ENCODE results near the gene OSBPL5. TPM values are rescaled to one million over a fixed set of nuclear protein-coding genes. Genes with fewer than 3 reads are reported as not detected.

OSBPL5 gene
- total and polyA plus RNA-seq, 12 donors, result 2.7 to 30.6 (median 20.7) TPM

DNA sequence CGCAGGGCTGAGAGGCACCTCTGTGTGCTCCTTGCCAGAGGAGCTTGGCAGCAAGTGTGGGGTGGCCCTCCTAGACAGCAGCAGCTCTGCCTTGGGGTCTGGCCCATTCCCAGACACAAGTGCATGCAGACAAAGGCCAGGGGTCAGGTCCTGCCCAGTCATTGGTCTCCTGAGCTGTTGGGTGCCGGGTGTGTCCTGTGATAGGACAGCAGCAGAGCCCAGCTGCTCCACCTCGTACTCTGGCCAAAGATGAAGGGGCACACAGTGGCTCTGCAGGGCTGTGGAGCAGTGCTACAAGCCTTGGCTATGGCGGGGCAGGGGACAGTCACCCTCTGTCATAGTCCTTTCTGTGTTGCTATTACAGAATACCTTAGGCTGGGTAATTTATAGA, 17.3 kb upstream of the OSBPL5 start:
- Histone ChIP-seq H3K27me3 (no peaks in the 10 kb centered on the region), H3K36me3 (replicated peaks in 1 of 2) (no peaks in the 10 kb centered on the region), H3K4me3 (no peak overlapping the region), H3K27ac (no peak overlapping the region), H3K4me1 (replicated peaks in 1 of 2) (no peaks in the 10 kb centered on the region), H3K9me3 (replicated peaks in 1 of 3) (no peaks in the 10 kb centered on the region)
- no peak for TF ChIP-seq POLR2A (IDR thresholded peaks at IDR 0.05)
- no peak for TF ChIP-seq CTCF (IDR thresholded peaks at IDR 0.05)
- WGBS, 4 donors, result 87 to 100% (median 96%) methylated on average over 2 to 4 of the region's 4 CpGs
- intact Hi-C loops (cut with DNase I), result no loop called here
- DNase-seq, result no peak

DNA sequence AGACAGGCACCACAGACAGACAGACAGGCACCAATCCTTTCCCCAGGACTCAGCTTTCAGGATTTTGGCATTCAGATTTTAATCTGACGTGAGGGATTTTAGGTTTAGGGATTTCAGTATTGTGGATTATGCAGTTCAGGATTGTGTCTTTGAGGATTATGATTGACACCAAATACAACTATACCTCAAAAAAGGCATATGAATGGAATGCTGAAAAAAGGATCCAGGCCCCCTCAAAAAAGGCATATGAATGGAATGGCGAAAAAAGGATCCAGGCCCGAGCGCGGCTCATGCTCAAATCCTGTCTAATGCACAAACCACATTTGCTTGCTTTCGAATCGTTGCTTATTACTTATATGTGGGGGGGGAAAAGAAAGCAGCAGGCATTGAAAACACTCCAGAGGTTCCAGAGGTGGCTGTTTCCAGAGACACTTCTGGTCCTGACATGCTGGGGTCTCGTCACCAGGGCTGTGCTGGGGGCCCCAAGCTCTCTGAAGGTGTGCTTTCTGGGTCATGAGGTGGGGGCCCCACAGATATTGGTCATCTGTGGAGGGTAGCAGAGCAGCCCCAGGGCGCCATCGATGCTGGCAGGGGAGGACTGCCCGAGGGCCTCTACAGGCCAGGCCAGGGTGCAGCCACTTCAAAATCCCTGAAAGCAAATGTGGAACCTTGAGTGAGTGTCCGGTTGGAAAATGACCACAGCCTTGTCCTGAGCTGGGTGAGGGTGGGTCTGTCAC, 16.8 kb upstream of the OSBPL5 start:
- intact Hi-C loops (cut with DNase I), result no loop called here
- H3K9me3 ChIP-seq (replicated peaks in 1 of 3), result no peaks in the 10 kb centered on the region
- no peak overlapping the region for H3K4me3 ChIP-seq
- no peak overlapping the region for H3K27ac ChIP-seq
- 90 to 96% (median 91%) methylated on average over 7 to 12 of the region's 12 CpGs for whole genome bisulfite sequencing, 4 donors
- TF ChIP-seq CTCF (IDR thresholded peaks at IDR 0.05) (no peak), POLR2A (IDR thresholded peaks at IDR 0.05) (no peak)
- DNase-seq, result no peak
- H3K4me1 ChIP-seq (replicated peaks in 1 of 2), result no peaks in the 10 kb centered on the region
- H3K27me3 ChIP-seq, result no peaks in the 10 kb centered on the region
- no peaks in the 10 kb centered on the region for H3K36me3 ChIP-seq (replicated peaks in 1 of 2)

- intact Hi-C loops (cut with DNase I), result no loop called here
- no peak for TF ChIP-seq CTCF (IDR thresholded peaks at IDR 0.05)
- TF ChIP-seq POLR2A (IDR thresholded peaks at IDR 0.05), result no peak
- Histone ChIP-seq H3K4me1 (replicated peaks in 1 of 2) (no peaks in the 10 kb centered on the region), H3K36me3 (replicated peaks in 1 of 2) (no peaks in the 10 kb centered on the region), H3K9me3 (replicated peaks in 1 of 3) (no peaks in the 10 kb centered on the region), H3K27ac (no peak overlapping the region), H3K27me3 (no peaks in the 10 kb centered on the region), H3K4me3 (no peak overlapping the region)
- DNase-seq, result peak in 1 of 7 donors; percentile 3
- WGBS, 4 donors, result 90 to 95% (median 91%) methylated on average over 5 of the region's 5 CpGs
Observed at GRCh38 chr11:3180869-3181268, 15.8 kb upstream of the OSBPL5 start.

DNA sequence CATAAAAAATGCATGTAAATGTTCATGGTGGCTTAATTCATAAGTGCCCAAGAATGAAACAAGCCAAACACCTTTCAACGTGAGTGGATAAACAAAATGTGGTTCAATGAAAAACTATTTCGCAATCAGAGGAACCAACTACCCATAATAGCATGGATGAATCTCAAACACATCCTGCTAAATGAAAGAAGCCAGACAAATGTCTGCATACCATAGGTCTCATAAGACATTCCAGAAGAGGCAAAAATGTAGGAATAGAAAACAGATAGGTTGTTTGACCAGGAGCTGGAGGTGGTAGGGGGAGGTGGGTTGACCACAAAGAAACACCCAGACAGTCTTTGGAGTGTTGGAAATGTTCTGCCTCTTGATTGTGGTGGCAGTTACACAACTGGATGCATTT, 13.2 kb upstream of the OSBPL5 start:
- Histone ChIP-seq H3K27ac (no peak overlapping the region), H3K9me3 (replicated peaks in 1 of 3) (no peaks in the 10 kb centered on the region), H3K4me1 (replicated peaks in 1 of 2) (no peaks in the 10 kb centered on the region), H3K4me3 (no peak overlapping the region), H3K36me3 (replicated peaks in 1 of 2) (no peaks in the 10 kb centered on the region), H3K27me3 (no peaks in the 10 kb centered on the region)
- TF ChIP-seq CTCF (IDR thresholded peaks at IDR 0.05), result no peak
- TF ChIP-seq POLR2A (IDR thresholded peaks at IDR 0.05), result no peak
- whole genome bisulfite sequencing, 4 donors, result 52 to 72% (median 65%) methylated on average over 2 of the region's 2 CpGs
- intact Hi-C loops (cut with DNase I), result no loop called here
- DNase-seq, result no peak
